ENCODE data around the gene MTHFD1L.

- no peak for TF ChIP-seq CTCF (IDR thresholded peaks at IDR 0.05 in 4 of 5, conservative IDR thresholded peaks at IDR 0.05 in 1 of 5)
- no peak for TF ChIP-seq POLR2A (IDR thresholded peaks at IDR 0.05)
Observed at GRCh38 chr6:150887978-150888563, 22.6 kb downstream of the MTHFD1L start.
